ENCODE measurements around the gene NQO1.

The NQO1 gene

DNA sequence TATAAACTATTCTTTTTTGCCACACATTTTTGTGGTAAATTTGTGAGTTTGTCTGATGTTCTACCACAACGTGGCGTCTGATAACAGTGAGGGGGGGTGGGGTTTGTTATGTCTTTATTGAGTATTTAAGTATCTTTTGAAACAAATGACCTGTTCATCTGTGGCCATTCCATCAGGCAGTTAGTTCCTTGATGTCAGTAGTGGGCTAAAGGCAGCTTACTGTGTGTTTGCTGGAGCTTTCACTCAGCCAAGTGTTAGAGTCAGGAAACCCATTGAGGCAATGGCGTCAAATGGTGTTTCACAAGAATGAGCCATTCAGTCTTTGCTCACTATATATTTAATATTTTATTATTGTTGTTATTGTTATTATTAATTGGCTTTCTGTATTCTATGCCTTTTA, 28.0 kb downstream of the NQO1 start:
- no peak for DNase-seq
- Histone ChIP-seq H3K4me3 (ENCODE audit: low read depth, low read length) (no peak overlapping the region), H3K27ac (no peak overlapping the region), H3K27me3 (ENCODE audit: insufficient read depth, low read depth, severe bottlenecking) (no peaks in the 10 kb centered on the region), H3K9me3 (ENCODE audit: severe bottlenecking) (no peaks in the 10 kb centered on the region), H3K36me3 (peaks cover 26% of the 10 kb centered on the region; the same call in 1 of the 2 replicates)
- TF ChIP-seq, protein P1, sequence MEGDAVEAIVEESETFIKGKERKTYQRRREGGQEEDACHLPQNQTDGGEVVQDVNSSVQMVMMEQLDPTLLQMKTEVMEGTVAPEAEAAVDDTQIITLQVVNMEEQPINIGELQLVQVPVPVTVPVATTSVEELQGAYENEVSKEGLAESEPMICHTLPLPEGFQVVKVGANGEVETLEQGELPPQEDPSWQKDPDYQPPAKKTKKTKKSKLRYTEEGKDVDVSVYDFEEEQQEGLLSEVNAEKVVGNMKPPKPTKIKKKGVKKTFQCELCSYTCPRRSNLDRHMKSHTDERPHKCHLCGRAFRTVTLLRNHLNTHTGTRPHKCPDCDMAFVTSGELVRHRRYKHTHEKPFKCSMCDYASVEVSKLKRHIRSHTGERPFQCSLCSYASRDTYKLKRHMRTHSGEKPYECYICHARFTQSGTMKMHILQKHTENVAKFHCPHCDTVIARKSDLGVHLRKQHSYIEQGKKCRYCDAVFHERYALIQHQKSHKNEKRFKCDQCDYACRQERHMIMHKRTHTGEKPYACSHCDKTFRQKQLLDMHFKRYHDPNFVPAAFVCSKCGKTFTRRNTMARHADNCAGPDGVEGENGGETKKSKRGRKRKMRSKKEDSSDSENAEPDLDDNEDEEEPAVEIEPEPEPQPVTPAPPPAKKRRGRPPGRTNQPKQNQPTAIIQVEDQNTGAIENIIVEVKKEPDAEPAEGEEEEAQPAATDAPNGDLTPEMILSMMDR (IDR thresholded peaks at IDR 0.05; ENCODE audit: low read depth, low read length), result no peak

GRCh38 chr16:69693916-69694315, 32.4 kb downstream of the NQO1 start:
- DNase-seq, result no peak
- H3K4me3 ChIP-seq (ENCODE audit: low read depth, low read length), result no peak overlapping the region
- TF ChIP-seq, protein P1 (IDR thresholded peaks at IDR 0.05; ENCODE audit: low read depth, low read length), result no peak
- no peaks in the 10 kb centered on the region for H3K27me3 ChIP-seq (ENCODE audit: insufficient read depth, low read depth, severe bottlenecking)
- H3K27ac ChIP-seq, result no peak overlapping the region
- no peaks in the 10 kb centered on the region for H3K9me3 ChIP-seq (ENCODE audit: severe bottlenecking)
- H3K36me3 ChIP-seq, result peaks cover 42% of the 10 kb centered on the region

DNA sequence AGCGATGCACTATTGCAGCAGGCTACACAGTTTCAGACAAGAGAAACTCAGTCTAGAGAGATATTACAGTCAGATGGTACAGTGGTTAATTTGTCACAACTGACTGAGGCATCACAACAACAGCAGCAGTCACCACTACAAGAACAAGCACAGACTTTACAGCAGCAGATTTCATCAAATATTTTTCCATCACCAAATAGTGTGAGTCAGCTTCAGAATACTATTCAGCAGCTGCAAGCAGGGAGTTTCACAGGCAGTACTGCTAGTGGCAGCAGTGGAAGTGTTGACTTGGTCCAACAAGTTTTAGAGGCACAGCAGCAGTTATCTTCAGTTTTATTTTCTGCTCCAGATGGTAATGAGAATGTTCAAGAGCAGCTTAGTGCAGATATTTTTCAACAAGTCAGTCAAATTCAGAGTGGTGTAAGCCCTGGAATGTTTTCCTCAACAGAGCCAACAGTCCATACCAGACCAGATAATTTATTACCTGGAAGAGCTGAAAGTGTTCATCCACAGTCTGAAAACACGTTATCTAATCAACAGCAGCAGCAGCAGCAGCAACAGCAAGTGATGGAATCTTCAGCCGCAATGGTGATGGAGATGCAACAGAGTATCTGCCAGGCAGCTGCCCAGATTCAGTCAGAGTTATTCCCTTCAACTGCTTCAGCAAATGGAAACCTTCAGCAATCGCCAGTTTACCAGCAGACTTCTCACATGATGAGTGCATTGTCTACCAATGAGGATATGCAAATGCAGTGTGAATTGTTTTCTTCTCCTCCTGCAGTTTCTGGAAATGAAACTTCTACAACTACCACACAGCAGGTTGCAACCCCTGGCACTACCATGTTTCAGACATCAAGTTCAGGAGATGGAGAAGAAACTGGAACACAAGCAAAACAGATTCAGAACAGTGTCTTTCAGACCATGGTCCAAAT, 34.1 kb downstream of the NQO1 start:
- peaks cover 42% of the 10 kb centered on the region for H3K36me3 ChIP-seq
- no peak overlapping the region for H3K27ac ChIP-seq
- no peak for DNase-seq
- H3K4me3 ChIP-seq (ENCODE audit: low read depth, low read length), result no peak overlapping the region
- TF ChIP-seq, protein P1 (IDR thresholded peaks at IDR 0.05; ENCODE audit: low read depth, low read length), result no peak
- no peaks in the 10 kb centered on the region for H3K27me3 ChIP-seq (ENCODE audit: insufficient read depth, low read depth, severe bottlenecking)
- no peaks in the 10 kb centered on the region for H3K9me3 ChIP-seq (ENCODE audit: severe bottlenecking)

- no peak overlapping the region for H3K27ac ChIP-seq
- DNase-seq, result no peak
- no peaks in the 10 kb centered on the region for H3K9me3 ChIP-seq (ENCODE audit: severe bottlenecking)
- H3K27me3 ChIP-seq (ENCODE audit: insufficient read depth, low read depth, severe bottlenecking), result no peaks in the 10 kb centered on the region
- TF ChIP-seq, protein P1 (IDR thresholded peaks at IDR 0.05; ENCODE audit: low read depth, low read length), result no peak
- peaks cover 18% of the 10 kb centered on the region for H3K36me3 ChIP-seq
- H3K4me3 ChIP-seq (ENCODE audit: low read depth, low read length), result no peak overlapping the region
These were observed 37.8 kb downstream of the NQO1 start for GRCh38 chr16:69688589-69688988.

GRCh38 chr16:69680358-69680757, 46.0 kb downstream of the NQO1 start:
- H3K4me3 ChIP-seq (ENCODE audit: low read depth, low read length), result no peak overlapping the region
- peaks cover 13% of the 10 kb centered on the region for H3K36me3 ChIP-seq
- H3K27ac ChIP-seq, result no peak overlapping the region
- TF ChIP-seq, protein P1 (IDR thresholded peaks at IDR 0.05; ENCODE audit: low read depth, low read length), result no peak
- DNase-seq, result no peak
- no peaks in the 10 kb centered on the region for H3K9me3 ChIP-seq (ENCODE audit: severe bottlenecking)
- H3K27me3 ChIP-seq (ENCODE audit: insufficient read depth, low read depth, severe bottlenecking), result no peaks in the 10 kb centered on the region

Data from WERI-Rb-1 (cell line).